ENCODE results near the gene LRRC2. TPM values are rescaled to one million over a fixed set of nuclear protein-coding genes. Genes with fewer than 3 reads are reported as not detected.
A peak's percentile ranks its signal among the peaks of the same experiment; 100 is the strongest.

LRRC2 gene
- total and polyA plus RNA-seq, 2 of the 13 experiments (the other 11 are each of a cell fraction or from before 2014, with no cell fraction given) = 0.27 to 0.58 TPM

- no peak for TF ChIP-seq TFDP1 (CRISPR knock-in tag; IDR thresholded peaks at IDR 0.05; ENCODE audit: borderline replicate concordance)
- no peak for TF ChIP-seq ZNF703 (CRISPR knock-in tag; IDR thresholded peaks at IDR 0.05; ENCODE audit: borderline replicate concordance)
- TF ChIP-seq ZNF543 (CRISPR knock-in tag; IDR thresholded peaks at IDR 0.05) = peak; percentile 58; the same call in 1 of the 2 replicates
- no peak; the same call in 1 of the 2 replicates for TF ChIP-seq ZNF275 (CRISPR knock-in tag; IDR thresholded peaks at IDR 0.05; ENCODE audit: borderline replicate concordance)
- TF ChIP-seq ZFP91 (CRISPR knock-in tag; IDR thresholded peaks at IDR 0.05; ENCODE audit: borderline replicate concordance) = peak; percentile 77; the same call in 1 of the 2 replicates
- TF ChIP-seq ZFP36 (IDR thresholded peaks at IDR 0.05; ENCODE audit: borderline replicate concordance, low read depth, low read length, partially characterized antibody) = no peak
- TF ChIP-seq ZNF225 (CRISPR knock-in tag; IDR thresholded peaks at IDR 0.05) = no peak
- TF ChIP-seq DRAP1 (CRISPR knock-in tag; IDR thresholded peaks at IDR 0.05) = no peak
- TF ChIP-seq HOMEZ (CRISPR knock-in tag; IDR thresholded peaks at IDR 0.05; ENCODE audit: low read depth) = no peak
- TF ChIP-seq LBX2 (CRISPR knock-in tag; IDR thresholded peaks at IDR 0.05; ENCODE audit: borderline replicate concordance) = no peak
- peak; percentile 79; the same call in 1 of the 2 replicates for TF ChIP-seq KDM5B (CRISPR knock-in tag; IDR thresholded peaks at IDR 0.05; ENCODE audit: borderline replicate concordance)
- 0 out of 4 replicates have a peak, but pooled peaks of 1 of the 2 experiments have one; percentile 57 for TF ChIP-seq KLF16 (CRISPR knock-in tag; IDR thresholded peaks at IDR 0.05)
- no peak for TF ChIP-seq ARID3A (IDR thresholded peaks at IDR 0.05; ENCODE audit: low read depth, low read length)
- TF ChIP-seq ZNF333 (CRISPR knock-in tag; IDR thresholded peaks at IDR 0.05; ENCODE audit: borderline replicate concordance) = no peak
- TF ChIP-seq RBFOX2 (IDR thresholded peaks at IDR 0.05; ENCODE audit: low read depth, low read length) = no peak
- no peak for TF ChIP-seq TAF15 (IDR thresholded peaks at IDR 0.05; ENCODE audit: low read depth, low read length, poor library complexity, severe bottlenecking)
- TF ChIP-seq ZFX (CRISPR knock-in tag; IDR thresholded peaks at IDR 0.05; ENCODE audit: low read depth) = peak; percentile 53; the same call in 1 of the 2 replicates
- TF ChIP-seq CBFB (CRISPR knock-in tag; IDR thresholded peaks at IDR 0.05) = 0 out of 2 replicates have a peak, but pooled peaks have one; percentile 36
- TF ChIP-seq FOXK1 (CRISPR knock-in tag; IDR thresholded peaks at IDR 0.05; ENCODE audit: borderline replicate concordance, low read depth) = peak; percentile 74; the same call in 1 of the 2 replicates
- TF ChIP-seq NFKBIZ (CRISPR knock-in tag; IDR thresholded peaks at IDR 0.05) = no peak
These were observed at the start of gene LRRC2 (continued) for GRCh38 chr3:46566040-46566641.

All from HepG2 (cell line).